Measurements from ENCODE around the gene SORCS3.

Gene SORCS3

DNA sequence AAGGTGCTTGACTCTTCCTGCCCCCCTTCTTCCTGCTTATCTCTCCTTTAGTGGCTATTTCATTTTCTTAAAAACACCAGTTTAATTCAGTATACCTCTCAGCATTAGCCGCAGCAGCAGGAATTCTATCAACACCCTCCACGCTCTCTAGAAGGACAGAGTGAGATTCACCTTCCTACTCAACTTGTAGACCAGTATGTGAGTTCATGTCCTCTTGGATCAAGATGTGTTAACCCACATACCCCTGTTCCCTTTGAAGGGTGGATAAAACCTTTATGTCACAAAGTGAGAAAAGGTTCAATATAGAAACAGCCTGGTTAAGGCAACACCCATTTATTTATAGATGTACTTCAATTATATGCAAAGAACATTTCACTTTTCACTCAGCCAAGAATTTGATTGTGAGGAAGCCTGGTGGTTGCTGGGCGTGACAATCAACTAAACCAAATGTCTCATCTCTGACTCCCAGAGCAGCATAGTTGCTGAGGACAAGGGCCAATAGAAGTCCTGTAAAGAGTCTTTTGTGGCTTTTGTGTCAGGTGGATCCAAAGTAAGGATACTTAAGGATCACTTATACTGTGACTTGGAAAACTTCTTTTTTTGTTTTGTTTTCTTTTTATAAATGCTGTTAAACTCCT lies 617.1 kb downstream of the SORCS3 start:
- no peak for DNase-seq (ENCODE audit: low read depth in 3 of 3)

DNA sequence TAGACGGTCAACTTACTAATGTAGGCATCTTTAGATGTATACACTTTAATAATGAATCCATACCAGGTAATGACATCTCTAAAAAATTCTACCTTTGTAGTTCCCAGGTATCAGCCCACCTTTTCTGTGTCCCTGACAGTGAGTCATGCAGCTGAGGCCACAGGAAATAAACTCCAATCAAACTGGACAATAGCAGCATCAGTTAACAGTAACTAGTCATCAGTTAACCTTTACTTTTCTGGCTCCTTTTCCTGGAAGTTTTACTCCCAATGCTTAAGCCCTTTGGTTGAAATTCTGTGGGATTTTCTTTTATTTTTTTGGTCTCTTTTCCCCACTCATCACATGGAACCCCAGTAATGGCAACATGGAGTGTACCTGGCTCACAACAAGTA lies 617.6 kb downstream of the SORCS3 start:
- no peak for DNase-seq (ENCODE audit: low read depth in 3 of 3)

DNA sequence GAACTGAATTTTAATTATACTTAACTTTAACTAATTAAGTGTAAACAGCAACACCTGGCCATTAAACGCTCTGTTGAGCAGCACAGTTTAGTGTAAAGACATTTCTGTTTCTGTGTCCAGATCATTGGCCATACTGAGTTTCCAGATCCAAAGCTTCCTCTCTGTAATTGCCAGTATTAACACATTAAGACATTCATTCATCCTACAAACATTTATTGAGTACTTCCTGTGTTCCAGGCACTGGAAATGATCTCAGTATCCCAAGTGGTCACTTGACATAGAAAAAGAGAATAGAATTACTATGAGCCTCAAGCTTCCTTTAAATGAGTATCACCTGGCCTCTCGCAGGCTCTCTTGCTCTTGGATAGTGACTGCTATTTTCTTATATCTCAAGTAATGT lies 618.1 kb downstream of the SORCS3 start:
- no peak for DNase-seq (ENCODE audit: low read depth in 3 of 3)

DNA sequence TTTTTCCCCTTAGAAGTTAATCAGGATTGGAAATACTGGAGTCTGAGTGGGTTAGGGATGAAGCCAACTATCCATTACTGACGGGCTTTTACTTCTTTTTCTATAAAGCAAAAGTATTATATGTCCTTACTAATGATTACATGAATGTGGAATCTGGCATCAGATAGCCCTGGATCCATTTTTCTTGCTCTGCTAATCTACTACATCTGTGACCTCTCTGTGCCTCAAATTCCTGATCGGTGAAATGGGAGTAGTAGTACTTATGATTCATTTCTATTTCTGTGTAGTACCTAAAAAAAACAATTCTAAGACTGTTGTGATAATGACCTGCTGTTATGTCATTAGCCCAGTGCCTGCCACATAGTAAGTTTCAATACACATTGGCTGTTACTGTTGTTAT lies 621.6 kb downstream of the SORCS3 start:
- DNase-seq (ENCODE audit: low read depth in 3 of 3): no peak

- DNase-seq (ENCODE audit: low read depth in 3 of 3): no peak
Observed at GRCh38 chr10:105266966-105267539, 626.0 kb downstream of the SORCS3 start.

DNA sequence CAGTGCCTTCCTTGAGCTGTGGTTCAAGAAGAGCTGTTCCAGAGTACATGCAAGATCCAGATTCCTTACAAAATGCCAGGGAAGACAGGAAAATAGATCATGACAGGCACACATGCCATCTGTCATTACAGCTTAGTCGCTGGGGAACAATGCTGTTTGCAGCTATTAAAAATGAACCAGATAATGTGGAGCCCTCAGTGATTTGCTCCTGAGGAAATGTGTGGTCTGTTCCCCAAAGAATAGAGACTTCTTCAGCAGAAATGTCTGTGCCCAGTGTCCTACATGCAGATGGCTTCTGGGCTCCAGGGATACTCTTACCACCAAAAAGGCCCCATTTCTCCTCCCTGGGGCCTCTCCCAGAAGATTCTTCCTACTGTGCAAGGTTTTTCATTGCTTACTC lies 627.9 kb downstream of the SORCS3 start:
- no peak for DNase-seq (ENCODE audit: low read depth in 3 of 3)

GRCh38 chr10:105269689-105270088 lies 628.6 kb downstream of the SORCS3 start:
- no peak for DNase-seq (ENCODE audit: low read depth in 3 of 3)

DNA sequence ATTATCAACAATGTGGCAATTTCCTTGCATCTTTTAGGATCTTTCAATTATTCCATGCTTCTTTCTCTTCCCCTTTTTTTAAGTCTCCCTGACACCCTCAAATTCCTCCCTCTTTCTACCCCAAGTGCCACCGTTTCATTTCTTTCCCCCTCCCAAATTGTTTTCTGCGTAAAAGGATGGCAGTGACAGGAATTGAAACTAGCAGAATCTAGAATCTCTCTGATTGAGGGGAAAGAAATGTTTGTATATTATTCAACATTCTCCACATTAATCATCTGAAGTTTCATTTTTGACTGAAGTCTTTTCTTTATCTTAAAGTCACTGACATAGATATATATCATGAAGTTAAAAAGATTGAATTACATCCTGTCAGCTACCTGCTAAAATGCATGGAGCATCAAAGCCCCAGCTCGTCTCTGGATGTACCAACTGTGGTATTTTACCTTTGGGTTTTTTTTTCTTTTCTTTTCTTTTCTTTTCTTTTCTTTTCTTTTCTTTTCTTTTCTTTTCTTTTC lies 633.5 kb downstream of the SORCS3 start:
- no peak for DNase-seq (ENCODE audit: low read depth in 3 of 3)

DNA sequence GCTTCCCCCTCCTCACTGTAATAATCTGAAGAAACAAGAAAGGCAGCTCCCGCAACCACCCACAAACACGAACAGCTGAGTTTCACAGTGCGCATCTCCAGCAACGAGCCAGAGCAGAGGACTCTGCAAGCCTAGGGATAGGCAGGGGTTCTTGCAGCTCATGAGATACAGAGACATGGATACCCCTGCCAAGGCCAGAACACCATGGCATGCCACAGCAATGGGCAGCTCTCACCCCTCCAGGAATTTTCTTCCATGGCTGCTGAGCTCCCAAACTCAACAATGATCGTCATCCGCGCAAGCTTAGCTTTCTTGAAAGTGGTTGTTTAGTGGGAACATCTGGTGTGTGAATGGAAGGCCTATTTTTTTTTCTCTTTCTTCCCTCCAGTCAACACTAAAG lies 637.3 kb downstream of the SORCS3 start:
- DNase-seq (ENCODE audit: low read depth in 3 of 3): no peak

GRCh38 chr10:105279101-105279500 lies 638.0 kb downstream of the SORCS3 start:
- DNase-seq (ENCODE audit: low read depth in 3 of 3): no peak

GRCh38 chr10:105280895-105281294 lies 639.8 kb downstream of the SORCS3 start:
- no peak for DNase-seq (ENCODE audit: low read depth in 3 of 3)

GRCh38 chr10:105284476-105285215 lies 643.6 kb downstream of the SORCS3 start:
- DNase-seq (ENCODE audit: low read depth in 3 of 3): no peak

GRCh38 chr10:105288026-105288425 lies 646.9 kb downstream of the SORCS3 start:
- no peak for DNase-seq (ENCODE audit: low read depth in 3 of 3)

GRCh38 chr10:105288613-105289012 lies 647.5 kb downstream of the SORCS3 start:
- no peak for DNase-seq (ENCODE audit: low read depth in 3 of 3)

DNA sequence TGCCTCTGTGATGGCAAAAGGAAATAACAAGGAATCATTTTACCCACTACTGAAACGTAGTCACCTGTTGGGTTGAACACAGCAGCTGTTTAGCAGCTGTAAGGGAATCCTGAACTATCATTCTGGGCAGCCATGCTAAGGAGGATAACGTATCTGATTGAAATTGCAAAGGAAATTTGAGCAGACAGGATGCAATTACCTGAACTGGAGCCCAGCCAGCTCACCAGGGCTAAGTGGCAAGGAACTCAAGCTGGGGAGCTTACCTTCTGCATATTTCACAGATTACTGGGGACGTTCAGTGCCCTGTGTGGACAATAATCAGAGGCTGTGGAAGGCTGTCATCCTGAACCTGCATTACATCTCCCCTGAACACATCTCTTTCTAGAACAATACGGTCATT lies 650.5 kb downstream of the SORCS3 start:
- DNase-seq (ENCODE audit: low read depth in 3 of 3): no peak

DNA sequence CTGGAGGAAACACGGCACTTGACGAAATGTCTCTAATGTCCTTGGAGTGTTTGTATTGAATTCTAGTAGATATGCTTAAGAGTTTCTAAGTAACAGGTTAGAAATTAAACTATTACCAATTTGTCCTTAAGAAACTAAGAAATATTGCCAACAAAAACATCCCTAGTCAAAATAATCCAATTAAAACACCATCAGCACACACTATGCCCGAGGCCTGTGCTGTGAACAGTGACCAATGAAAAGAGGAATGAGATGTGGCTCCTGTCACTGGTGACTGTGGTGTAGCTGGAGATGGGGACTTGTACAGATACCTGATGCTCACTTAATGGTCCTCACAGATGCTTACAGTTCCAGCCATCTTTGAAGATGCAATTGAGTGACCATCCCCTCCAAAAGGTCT lies 651.1 kb downstream of the SORCS3 start:
- DNase-seq (ENCODE audit: low read depth in 3 of 3): no peak
